Measurements from ENCODE around the gene PKP3. TPM values are rescaled to one million over a fixed set of nuclear protein-coding genes. Genes with fewer than 3 reads are reported as not detected.

PKP3 gene
- total and polyA plus RNA-seq, 9 of the 15 experiments (the other 6 are each of a cell fraction or from before 2014, with no cell fraction given): 0.11 to 110 (median 30.7) TPM

DNA sequence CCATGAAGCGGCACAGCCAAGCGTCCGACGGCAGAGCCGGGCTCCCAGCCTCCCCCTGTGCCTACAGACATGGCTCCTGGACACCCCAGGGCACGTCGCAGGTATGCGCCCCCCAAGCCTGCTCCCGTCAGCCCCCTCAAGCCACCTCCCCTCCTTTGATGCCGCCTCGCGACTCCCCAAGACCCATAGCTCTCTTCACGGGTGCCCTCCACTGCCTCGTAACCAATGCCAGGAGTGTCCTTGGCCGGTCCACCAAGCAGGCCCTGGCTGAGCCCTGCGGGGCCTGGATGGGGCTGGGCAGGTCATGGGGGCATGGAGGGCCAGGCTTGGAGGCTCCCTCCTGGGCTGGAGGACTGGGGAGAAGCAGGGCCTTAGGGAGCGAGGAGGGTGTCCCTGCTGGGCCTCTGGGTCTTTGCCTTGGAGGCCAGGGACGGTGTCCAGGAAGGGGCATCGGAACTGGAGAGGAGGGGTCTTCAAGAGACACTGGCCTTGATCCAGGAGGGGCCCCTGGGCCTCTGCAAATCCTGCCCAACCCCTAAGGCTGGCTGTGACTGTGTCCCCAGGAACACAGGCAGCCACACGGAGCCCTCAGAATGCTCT lies 38.6 kb downstream of the PKP3 start:
- Histone ChIP-seq H3K9ac (ENCODE audit: insufficient read depth in 1 of 2, low read depth in 2 of 2, low read length in 2 of 2) (no peak overlapping the region; a peak in 1 of 4 replicates), H3K4me2 (ENCODE audit: insufficient read depth, low read length) (no peak overlapping the region), H4K20me1 (replicated peaks; ENCODE audit: control insufficient read depth, insufficient read depth, low read length) (no peaks in the 10 kb centered on the region), H3K36me3 (ENCODE audit: control insufficient read depth, insufficient read depth, low read length) (no peaks in the 10 kb centered on the region), H3K27me3 (ENCODE audit: control insufficient read depth in 2 of 2, insufficient read depth in 2 of 2, low read length in 2 of 2) (no peaks in the 10 kb centered on the region), H3K9me3 (replicated peaks; ENCODE audit: control insufficient read depth, insufficient read depth, low read depth, low read length) (peaks cover 4% of the 10 kb centered on the region; the same call in 1 of the 2 replicates), H3K27ac (ENCODE audit: extremely low read depth, low read depth, low read length) (no peak overlapping the region), H3K4me1 (replicated peaks in 1 of 2; ENCODE audit: control insufficient read depth in 2 of 2, insufficient read depth in 2 of 2, low read length in 2 of 2) (peaks cover 0 to 42% of the 10 kb centered on the region in 2 experiments; a peak in 2 of 5 replicates), H3K9me1 (ENCODE audit: control insufficient read depth, insufficient read depth, low read length) (no peaks in the 10 kb centered on the region), H3K79me2 (ENCODE audit: control insufficient read depth, insufficient read depth, low read length) (no peaks in the 10 kb centered on the region), H3K4me3 (no peak overlapping the region), H2AFZ (ENCODE audit: low read depth, low read length) (no peak overlapping the region)
- DNase-seq (ENCODE audit: extremely low read depth in 1 of 4, low spot score in 3 of 4) (no peak), ATAC-seq (no peak), FAIRE-seq (no peak)
- intact Hi-C loops (cut with micrococcal nuclease): no loop called here
- POLR2A ChIA-PET: interaction anchor here (0.5 to 0.6 kb wide), 3 partner anchors 44 to 234 kb away, joined by 3 to 4 read pairs (median 4); no protein-coding TSS in a partner anchor
- CTCF ChIA-PET (ENCODE audit: low intra/inter-chr PET ratio): no interaction called here
- WGBS (ENCODE audit: insufficient coverage, low coverage, missing lambda C conversion rate): 74% methylated on average over 19 of the region's 20 CpGs
- in situ Hi-C loops (cut with MboI): no loop called here
- BruUV-seq (replicated peaks): no TSS peak
- TF ChIP-seq, protein P1, sequence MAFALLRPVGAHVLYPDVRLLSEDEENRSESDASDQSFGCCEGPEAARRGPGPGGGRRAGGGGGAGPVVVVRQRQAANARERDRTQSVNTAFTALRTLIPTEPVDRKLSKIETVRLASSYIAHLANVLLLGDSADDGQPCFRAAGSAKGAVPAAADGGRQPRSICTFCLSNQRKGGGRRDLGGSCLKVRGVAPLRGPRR (CRISPR knock-in tag; IDR thresholded peaks at IDR 0.05): no peak
- TF ChIP-seq, protein P2, sequence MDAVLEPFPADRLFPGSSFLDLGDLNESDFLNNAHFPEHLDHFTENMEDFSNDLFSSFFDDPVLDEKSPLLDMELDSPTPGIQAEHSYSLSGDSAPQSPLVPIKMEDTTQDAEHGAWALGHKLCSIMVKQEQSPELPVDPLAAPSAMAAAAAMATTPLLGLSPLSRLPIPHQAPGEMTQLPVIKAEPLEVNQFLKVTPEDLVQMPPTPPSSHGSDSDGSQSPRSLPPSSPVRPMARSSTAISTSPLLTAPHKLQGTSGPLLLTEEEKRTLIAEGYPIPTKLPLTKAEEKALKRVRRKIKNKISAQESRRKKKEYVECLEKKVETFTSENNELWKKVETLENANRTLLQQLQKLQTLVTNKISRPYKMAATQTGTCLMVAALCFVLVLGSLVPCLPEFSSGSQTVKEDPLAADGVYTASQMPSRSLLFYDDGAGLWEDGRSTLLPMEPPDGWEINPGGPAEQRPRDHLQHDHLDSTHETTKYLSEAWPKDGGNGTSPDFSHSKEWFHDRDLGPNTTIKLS (IDR thresholded peaks at IDR 0.05; ENCODE audit: borderline replicate concordance, low read depth): no peak
- no peak for TF ChIP-seq SRSF1 (IDR thresholded peaks at IDR 0.05; ENCODE audit: low read depth, low read length)
- TF ChIP-seq ATF7 (IDR thresholded peaks at IDR 0.05): no peak
- TF ChIP-seq, protein P3, sequence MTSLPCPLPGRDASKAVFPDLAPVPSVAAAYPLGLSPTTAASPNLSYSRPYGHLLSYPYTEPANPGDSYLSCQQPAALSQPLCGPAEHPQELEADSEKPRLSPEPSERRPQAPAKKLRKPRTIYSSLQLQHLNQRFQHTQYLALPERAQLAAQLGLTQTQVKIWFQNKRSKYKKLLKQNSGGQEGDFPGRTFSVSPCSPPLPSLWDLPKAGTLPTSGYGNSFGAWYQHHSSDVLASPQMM (CRISPR knock-in tag; IDR thresholded peaks at IDR 0.05): no peak
- no peak for TF ChIP-seq ZNF12 (CRISPR knock-in tag; IDR thresholded peaks at IDR 0.05)
- TF ChIP-seq, protein P4, sequence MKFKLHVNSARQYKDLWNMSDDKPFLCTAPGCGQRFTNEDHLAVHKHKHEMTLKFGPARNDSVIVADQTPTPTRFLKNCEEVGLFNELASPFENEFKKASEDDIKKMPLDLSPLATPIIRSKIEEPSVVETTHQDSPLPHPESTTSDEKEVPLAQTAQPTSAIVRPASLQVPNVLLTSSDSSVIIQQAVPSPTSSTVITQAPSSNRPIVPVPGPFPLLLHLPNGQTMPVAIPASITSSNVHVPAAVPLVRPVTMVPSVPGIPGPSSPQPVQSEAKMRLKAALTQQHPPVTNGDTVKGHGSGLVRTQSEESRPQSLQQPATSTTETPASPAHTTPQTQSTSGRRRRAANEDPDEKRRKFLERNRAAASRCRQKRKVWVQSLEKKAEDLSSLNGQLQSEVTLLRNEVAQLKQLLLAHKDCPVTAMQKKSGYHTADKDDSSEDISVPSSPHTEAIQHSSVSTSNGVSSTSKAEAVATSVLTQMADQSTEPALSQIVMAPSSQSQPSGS (CRISPR knock-in tag; IDR thresholded peaks at IDR 0.05): no peak
- TF ChIP-seq HCFC1 (IDR thresholded peaks at IDR 0.05; ENCODE audit: low read depth, low read length): no peak
- TF ChIP-seq, protein P5, sequence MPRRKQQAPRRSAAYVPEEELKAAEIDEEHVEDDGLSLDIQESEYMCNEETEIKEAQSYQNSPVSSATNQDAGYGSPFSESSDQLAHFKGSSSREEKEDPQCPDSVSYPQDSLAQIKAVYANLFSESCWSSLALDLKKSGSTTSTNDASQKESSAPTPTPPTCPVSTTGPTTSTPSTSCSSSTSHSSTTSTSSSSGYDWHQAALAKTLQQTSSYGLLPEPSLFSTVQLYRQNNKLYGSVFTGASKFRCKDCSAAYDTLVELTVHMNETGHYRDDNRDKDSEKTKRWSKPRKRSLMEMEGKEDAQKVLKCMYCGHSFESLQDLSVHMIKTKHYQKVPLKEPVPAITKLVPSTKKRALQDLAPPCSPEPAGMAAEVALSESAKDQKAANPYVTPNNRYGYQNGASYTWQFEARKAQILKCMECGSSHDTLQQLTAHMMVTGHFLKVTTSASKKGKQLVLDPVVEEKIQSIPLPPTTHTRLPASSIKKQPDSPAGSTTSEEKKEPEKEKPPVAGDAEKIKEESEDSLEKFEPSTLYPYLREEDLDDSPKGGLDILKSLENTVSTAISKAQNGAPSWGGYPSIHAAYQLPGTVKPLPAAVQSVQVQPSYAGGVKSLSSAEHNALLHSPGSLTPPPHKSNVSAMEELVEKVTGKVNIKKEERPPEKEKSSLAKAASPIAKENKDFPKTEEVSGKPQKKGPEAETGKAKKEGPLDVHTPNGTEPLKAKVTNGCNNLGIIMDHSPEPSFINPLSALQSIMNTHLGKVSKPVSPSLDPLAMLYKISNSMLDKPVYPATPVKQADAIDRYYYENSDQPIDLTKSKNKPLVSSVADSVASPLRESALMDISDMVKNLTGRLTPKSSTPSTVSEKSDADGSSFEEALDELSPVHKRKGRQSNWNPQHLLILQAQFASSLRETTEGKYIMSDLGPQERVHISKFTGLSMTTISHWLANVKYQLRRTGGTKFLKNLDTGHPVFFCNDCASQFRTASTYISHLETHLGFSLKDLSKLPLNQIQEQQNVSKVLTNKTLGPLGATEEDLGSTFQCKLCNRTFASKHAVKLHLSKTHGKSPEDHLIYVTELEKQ (CRISPR knock-in tag; IDR thresholded peaks at IDR 0.05): no peak
- TF ChIP-seq, protein P6, sequence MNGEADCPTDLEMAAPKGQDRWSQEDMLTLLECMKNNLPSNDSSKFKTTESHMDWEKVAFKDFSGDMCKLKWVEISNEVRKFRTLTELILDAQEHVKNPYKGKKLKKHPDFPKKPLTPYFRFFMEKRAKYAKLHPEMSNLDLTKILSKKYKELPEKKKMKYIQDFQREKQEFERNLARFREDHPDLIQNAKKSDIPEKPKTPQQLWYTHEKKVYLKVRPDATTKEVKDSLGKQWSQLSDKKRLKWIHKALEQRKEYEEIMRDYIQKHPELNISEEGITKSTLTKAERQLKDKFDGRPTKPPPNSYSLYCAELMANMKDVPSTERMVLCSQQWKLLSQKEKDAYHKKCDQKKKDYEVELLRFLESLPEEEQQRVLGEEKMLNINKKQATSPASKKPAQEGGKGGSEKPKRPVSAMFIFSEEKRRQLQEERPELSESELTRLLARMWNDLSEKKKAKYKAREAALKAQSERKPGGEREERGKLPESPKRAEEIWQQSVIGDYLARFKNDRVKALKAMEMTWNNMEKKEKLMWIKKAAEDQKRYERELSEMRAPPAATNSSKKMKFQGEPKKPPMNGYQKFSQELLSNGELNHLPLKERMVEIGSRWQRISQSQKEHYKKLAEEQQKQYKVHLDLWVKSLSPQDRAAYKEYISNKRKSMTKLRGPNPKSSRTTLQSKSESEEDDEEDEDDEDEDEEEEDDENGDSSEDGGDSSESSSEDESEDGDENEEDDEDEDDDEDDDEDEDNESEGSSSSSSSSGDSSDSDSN (IDR thresholded peaks at IDR 0.05; ENCODE audit: borderline replicate concordance in 1 of 2, low read depth in 2 of 2, low read length in 2 of 2): no peak
- no peak for TF ChIP-seq POLR2B (IDR thresholded peaks at IDR 0.05; ENCODE audit: low read depth, partially characterized antibody)

All from K562 (cell line).